Mesothelial cell of epicardium (in vitro differentiated cells): ENCODE results near the gene KRTDAP. TPM values are rescaled to one million over a fixed set of nuclear protein-coding genes. Genes with fewer than 3 reads are reported as not detected.
A peak's percentile ranks its signal among the peaks of the same experiment; 100 is the strongest.

ENCODE experiments used
- DNase-seq, 2 experiments: peaks; one replicate each; pipeline ENCODE4 v3.0.0; 2021; ENCODE audit warnings: low spot score in 2 of 2; ENCODE audit not compliant: unreplicated experiment in 2 of 2
- H3K27ac Mint-ChIP-seq: 2 replicates; pipeline ENCODE4 v1.8.0; 2021; ENCODE audit warnings: mixed read lengths
- H3K27me3 Mint-ChIP-seq: 2 replicates; pipeline ENCODE4 v1.8.0; 2021; ENCODE audit warnings: low read depth, mixed read lengths
- H3K36me3 Mint-ChIP-seq: 2 replicates; pipeline ENCODE4 v1.8.0; 2021; ENCODE audit warnings: mixed read lengths
- H3K4me1 Mint-ChIP-seq: 2 replicates; pipeline ENCODE4 v1.8.0; 2021; ENCODE audit warnings: mixed read lengths
- H3K4me3 Mint-ChIP-seq: 2 replicates; pipeline ENCODE4 v1.8.0; 2021; ENCODE audit warnings: mild to moderate bottlenecking, moderate library complexity, mixed read lengths
- H3K9me3 Mint-ChIP-seq: 2 replicates; pipeline ENCODE4 v1.8.0; 2021; ENCODE audit warnings: mixed read lengths
- total RNA-seq: library from RNA; stranded (reverse); gene quantifications from 3 replicates; pipeline ENCODE4 v1.2.1, GENCODE V29; 2021
- TF ChIP-seq, protein P1 (sequence below): fragments of 200-600 bp; sonication (generic); IDR thresholded peaks from one replicate; pipeline ENCODE4 v1.5.0; 2021; ENCODE audit warnings: antibody characterized with exemption; ENCODE audit not compliant: unreplicated experiment

The KRTDAP gene
- total RNA-seq, 1 donor from 2014 or later, result 2.5 TPM

DNA sequence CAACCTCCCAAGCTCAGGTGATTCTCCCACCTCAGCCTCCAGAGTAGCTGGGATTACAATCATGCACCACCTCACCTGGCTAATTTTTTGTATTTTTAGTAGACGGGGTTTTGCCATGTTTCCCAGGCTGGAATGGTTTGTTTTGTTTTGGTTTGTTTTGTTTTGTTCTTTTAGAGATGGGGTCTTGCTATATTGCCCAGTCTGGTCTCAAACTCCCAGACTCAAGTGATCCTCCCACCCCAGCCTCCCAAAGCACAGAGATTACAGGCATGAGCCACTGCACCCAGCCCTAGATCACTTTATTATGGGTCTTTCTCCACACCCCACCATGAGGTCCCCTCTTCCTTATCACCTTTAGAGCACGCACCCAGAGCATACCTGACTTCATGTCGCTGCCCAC, 8.0 kb upstream of the KRTDAP start:
- DNase-seq, result no peak
- Mint-ChIP-seq H3K27me3 (no peaks in the 10 kb centered on the region), H3K36me3 (peaks cover 17% of the 10 kb centered on the region), H3K9me3 (no peaks in the 10 kb centered on the region), H3K4me3 (no peak overlapping the region), H3K4me1 (peaks cover 5% of the 10 kb centered on the region), H3K27ac (no peak overlapping the region)
- TF ChIP-seq, protein P1, sequence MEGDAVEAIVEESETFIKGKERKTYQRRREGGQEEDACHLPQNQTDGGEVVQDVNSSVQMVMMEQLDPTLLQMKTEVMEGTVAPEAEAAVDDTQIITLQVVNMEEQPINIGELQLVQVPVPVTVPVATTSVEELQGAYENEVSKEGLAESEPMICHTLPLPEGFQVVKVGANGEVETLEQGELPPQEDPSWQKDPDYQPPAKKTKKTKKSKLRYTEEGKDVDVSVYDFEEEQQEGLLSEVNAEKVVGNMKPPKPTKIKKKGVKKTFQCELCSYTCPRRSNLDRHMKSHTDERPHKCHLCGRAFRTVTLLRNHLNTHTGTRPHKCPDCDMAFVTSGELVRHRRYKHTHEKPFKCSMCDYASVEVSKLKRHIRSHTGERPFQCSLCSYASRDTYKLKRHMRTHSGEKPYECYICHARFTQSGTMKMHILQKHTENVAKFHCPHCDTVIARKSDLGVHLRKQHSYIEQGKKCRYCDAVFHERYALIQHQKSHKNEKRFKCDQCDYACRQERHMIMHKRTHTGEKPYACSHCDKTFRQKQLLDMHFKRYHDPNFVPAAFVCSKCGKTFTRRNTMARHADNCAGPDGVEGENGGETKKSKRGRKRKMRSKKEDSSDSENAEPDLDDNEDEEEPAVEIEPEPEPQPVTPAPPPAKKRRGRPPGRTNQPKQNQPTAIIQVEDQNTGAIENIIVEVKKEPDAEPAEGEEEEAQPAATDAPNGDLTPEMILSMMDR, result no peak

DNA sequence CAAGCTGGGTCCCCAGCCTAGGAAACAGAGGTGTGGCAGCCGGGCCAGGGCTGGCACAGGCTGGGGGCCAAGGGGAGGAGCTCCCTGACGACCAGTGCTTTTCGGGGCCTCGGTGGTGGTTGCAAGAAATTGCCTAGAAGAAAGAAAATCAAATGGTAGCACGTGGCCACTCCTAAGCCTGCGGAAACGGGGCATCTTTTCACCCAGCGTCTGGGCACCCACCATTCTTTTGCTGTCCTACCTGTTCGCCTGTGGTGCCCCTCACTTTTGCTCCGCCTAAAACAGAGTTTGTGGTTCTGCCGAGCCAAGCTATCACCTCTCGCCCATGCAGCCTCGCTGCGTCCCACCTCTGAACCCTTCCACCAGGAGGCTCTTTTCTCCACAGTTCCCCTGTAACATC, 7.1 kb upstream of the KRTDAP start:
- no peak overlapping the region for H3K27ac Mint-ChIP-seq
- H3K9me3 Mint-ChIP-seq, result no peaks in the 10 kb centered on the region
- DNase-seq, result no peak
- no peak overlapping the region for H3K4me3 Mint-ChIP-seq
- H3K27me3 Mint-ChIP-seq, result peaks cover 2% of the 10 kb centered on the region
- peaks cover 5% of the 10 kb centered on the region for H3K4me1 Mint-ChIP-seq
- TF ChIP-seq, protein P1, result no peak
- H3K36me3 Mint-ChIP-seq, result peaks cover 13% of the 10 kb centered on the region

DNA sequence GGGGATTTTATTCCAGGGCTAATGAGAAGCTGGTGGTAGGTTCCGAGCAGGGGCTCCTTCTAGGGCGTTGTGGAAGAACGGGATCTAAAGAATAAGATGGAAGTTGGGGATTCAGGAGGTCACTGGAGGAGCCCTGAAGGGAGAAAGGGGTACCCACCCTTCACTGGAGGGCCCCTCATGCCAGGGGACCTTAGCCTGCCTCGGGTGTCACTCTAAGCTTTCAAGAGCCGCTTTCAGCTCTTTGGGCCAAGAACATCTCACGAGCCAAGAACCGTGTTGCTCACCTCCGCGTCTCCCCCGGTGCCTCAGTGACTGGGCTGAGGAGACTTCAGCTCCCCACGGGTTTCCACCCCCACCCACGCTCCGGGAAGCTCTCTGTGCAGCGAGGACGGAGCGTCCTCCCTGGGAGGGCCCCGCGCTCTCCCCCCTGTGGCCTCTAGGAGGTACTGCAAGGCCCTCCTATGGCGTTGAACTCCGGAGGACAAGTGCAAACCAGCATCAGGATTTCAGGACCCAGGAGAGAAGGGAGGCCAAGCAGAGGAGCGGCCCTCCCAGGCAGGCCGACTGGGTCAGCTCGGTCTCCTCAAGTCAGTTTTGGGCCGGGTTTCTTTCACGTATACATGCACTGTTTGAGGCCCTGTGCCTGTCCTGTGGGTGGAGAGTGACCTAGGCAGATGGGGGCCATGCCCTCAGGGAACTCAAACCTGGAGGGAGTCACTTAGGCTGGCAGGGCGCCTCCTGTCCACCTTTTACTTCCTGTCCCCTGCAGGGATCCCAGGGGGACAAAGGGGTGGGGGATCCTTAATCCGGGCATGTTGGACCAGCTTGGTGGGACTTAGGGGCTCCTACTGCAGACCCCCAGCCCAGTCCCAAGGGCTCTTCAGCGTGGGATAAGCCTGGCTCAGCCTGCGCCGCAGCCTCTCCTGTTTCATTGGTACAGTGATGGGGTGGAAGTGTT, 5.1 kb upstream of the KRTDAP start:
- H3K4me3 Mint-ChIP-seq, result peak overlapping the region; percentile 37
- peak; percentile 50 to 76 for DNase-seq
- TF ChIP-seq, protein P1, result peak; percentile 92
- H3K9me3 Mint-ChIP-seq, result no peaks in the 10 kb centered on the region
- H3K27me3 Mint-ChIP-seq, result peaks cover 13% of the 10 kb centered on the region
- H3K27ac Mint-ChIP-seq, result no peak overlapping the region
- peaks cover 5% of the 10 kb centered on the region for H3K4me1 Mint-ChIP-seq
- peaks cover 8% of the 10 kb centered on the region for H3K36me3 Mint-ChIP-seq

DNA sequence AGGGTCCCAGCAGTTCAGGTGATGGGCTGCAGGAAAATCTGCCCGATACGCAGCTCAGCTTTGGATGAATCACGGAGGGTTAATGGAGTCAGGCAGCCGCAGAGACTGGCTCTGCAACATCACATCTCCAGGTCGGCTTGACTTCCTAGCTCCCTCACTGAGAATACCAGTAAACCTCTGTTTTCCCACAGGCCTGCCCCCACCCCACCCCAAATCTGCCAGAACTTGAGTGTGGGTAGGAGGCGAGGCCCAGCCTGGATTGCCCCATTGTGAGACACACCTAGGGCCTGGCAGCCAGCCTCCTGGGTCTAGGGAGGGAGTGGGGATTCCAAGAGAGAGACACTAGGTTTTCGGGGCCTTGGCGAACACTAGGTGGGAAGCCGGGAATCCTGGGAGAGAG, 3.7 kb upstream of the KRTDAP start:
- TF ChIP-seq, protein P1, result no peak
- peaks cover 22% of the 10 kb centered on the region for H3K27me3 Mint-ChIP-seq
- H3K4me3 Mint-ChIP-seq, result no peak overlapping the region
- no peak overlapping the region for H3K27ac Mint-ChIP-seq
- no peak for DNase-seq
- H3K4me1 Mint-ChIP-seq, result peaks cover 5% of the 10 kb centered on the region
- H3K9me3 Mint-ChIP-seq, result no peaks in the 10 kb centered on the region
- peaks cover 8% of the 10 kb centered on the region for H3K36me3 Mint-ChIP-seq

DNA sequence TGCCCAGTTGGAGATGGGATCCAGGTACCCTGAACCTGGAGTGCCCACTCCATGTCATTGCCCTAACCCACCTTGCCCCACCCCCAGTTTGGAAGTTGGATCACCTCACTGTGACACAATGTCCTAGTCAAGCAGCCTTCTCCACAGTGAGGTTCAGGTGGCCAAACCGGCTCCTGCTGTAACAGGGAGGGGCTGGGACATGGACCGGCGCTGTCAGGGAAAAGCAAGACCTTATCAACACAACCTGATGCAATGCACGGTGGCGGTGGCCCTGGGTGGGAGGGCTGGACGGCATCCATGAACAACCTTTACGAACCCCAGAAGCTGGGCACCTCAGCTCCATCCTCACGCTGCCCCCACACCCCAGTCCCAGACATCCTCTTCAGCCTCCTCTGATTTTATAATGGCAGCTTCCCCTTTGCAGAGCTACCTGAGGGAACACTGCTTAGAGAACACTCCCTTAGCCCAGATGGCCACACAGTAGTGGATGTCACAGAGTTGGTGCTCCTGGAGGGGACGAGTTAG, 1.6 kb upstream of the KRTDAP start:
- TF ChIP-seq, protein P1, result no peak

More for the DNA sequence above, 1.6 kb upstream of the KRTDAP start:
- Mint-ChIP-seq H3K36me3 (no peaks in the 10 kb centered on the region), H3K4me1 (peaks cover 5% of the 10 kb centered on the region), H3K27me3 (peaks cover 30% of the 10 kb centered on the region), H3K9me3 (no peaks in the 10 kb centered on the region), H3K4me3 (no peak overlapping the region), H3K27ac (no peak overlapping the region)
- DNase-seq, result no peak
